Heart right ventricle (tissue), 16 donors: ENCODE results near the gene CXCR5. TPM values are rescaled to one million over a fixed set of nuclear protein-coding genes. Genes with fewer than 3 reads are reported as not detected.
A peak's percentile ranks its signal among the peaks of the same experiment; 100 is the strongest.

ENCODE experiments used
- ATAC-seq, 8 donors: fragments of 200-7000 bp; cut with Tn5 transposase; one replicate each; pipeline ENCODE4 v1.9.1; 2020; ENCODE audit warnings: mild to moderate bottlenecking in 8 of 8, moderate library complexity in 8 of 8, moderate number of reproducible peaks in 1 of 8
- DNase-seq, 2 donors: peaks; one replicate each; pipeline ENCODE4 v3.0.0-alpha.2; 2020
- H3K27ac ChIP-seq, 10 donors: fragments of 200-600 bp; sonication (generic) in 2 of 10; one replicate each; pipeline versions ENCODE4 v1.5.0 to v1.8.0; 2020 to 2022; ENCODE audit warnings: mild to moderate bottlenecking in 3 of 10
- H3K27me3 ChIP-seq, 7 donors: fragments of 200-600 bp; one replicate each; pipeline ENCODE4 v1.8.0; 2021 to 2022; ENCODE audit warnings: mild to moderate bottlenecking in 2 of 7
- H3K36me3 ChIP-seq, 9 donors: fragments of 200-600 bp; sonication (generic) in 1 of 9; one replicate each; pipeline versions ENCODE4 v1.5.0 to v1.8.0; 2020 to 2022; ENCODE audit warnings: mild to moderate bottlenecking in 2 of 9
- H3K4me1 ChIP-seq, 9 donors: fragments of 200-600 bp; sonication (generic) in 1 of 9; one replicate each; pipeline versions ENCODE4 v1.5.0 to v1.8.0; 2020 to 2022; ENCODE audit warnings: mild to moderate bottlenecking in 4 of 9
- H3K4me3 ChIP-seq, 10 donors: fragments of 200-600 bp; sonication (generic) in 2 of 10; one replicate each; pipeline versions ENCODE4 v1.5.0 to v1.8.0; 2020 to 2022; ENCODE audit warnings: mild to moderate bottlenecking in 7 of 10, moderate library complexity in 2 of 10
- H3K9me3 ChIP-seq, 11 donors: fragments of 200-600 bp in 10 of 11; sonication (generic) in 2 of 11; one replicate each; pipeline versions ENCODE4 v1.5.0 to v1.8.0; 2013 to 2022; ENCODE audit warnings: mild to moderate bottlenecking in 2 of 11, control low read depth in 1 of 11, moderate library complexity in 1 of 11
- WGBS, 2 donors: extraction: QIAGEN DNeasy Blood & Tissue Kit; methylation state at CpG; one replicate each; pipeline ENCODE4 v1.1.7; 2013; ENCODE audit warnings: inconsistent platforms in 1 of 2; 5-methylcytosine and 5-hydroxymethylcytosine counted together
- intact Hi-C, 10 donors: fragments of 100-400 bp; cut with DNase I; formaldehyde crosslinking; loops; one replicate each; pipeline versions ENCODE4 v1.11.1 to v1.14.2; 2022
- long read RNA-seq, 3 donors: library from polyadenylated mRNA; unstranded; transcript quantifications; one replicate each; pipeline ENCODE4 v2.0.0, GENCODE V29; 2020 to 2021
- polyA plus RNA-seq, 2 donors: library from polyadenylated mRNA; stranded (reverse); fragments of 200-250 nt; gene quantifications; one replicate each; pipeline ENCODE4 v1.2.3, GENCODE V29; 2013
- total RNA-seq, 10 donors: library from RNA; stranded (reverse); fragmentation: NEBNext Ultra II Directional in 3 of 10; extraction: Animal tissue kit (Norgen Biotek cat#: 25700) in 3 of 10; gene quantifications; one replicate each; pipeline versions ENCODE4 v1.2.1 to v1.2.4, GENCODE V29; 2021 to 2023
- TF ChIP-seq, protein P1 (sequence below), 9 donors: fragments of 200-600 bp; sonication (generic) in 2 of 9; IDR thresholded peaks; one replicate each; pipeline versions ENCODE4 v1.5.0 to v1.8.0; 2021 to 2022; ENCODE audit warnings: antibody characterized with exemption in 9 of 9, mild to moderate bottlenecking in 5 of 9, moderate library complexity in 1 of 9
- donor health status: Arrhythmogenic right ventricular cardiomyopathy.
- donor health status: ischemic (EF 13 %, LVEDD 7.1; RV severe dilation, severe dysfunction).
- donor health status: healthy with polysubstance abuse.
- donor health status: DM: no; HTN: yes; CAD: no.
- donor health status: DM: no; HTN: no; CAD: no.
- donor health status: ischemic (EF 25% LVEDD 6.9; RV normal size, moderate dysfunction).
- donor health status: ischemic (EF 25% LVEDD 5.7; RV mildly dilated, moderate dysfunction).
- donor health status: healthy.
- donor health status: DM: yes; HTN: yes; CAD: no.
- donor health status: Ischemic cardiomyopathy.
- donor health status: ischemic (EF 35%, LVEDD 5.7; RV mildly dilated, moderate dysfunction).
- donor health status: nonischemic (EF 11% LVEDD 7.7; RV severe dilation, severe dysfunction).
- donor health status: DM: yes; HTN: yes; CAD: no.
- donor health status: PGD.
- donor health status: ischemic (EF 29% LVEDD 5.4; RV normal size, mild dysfunction).
- donor health status: nonischemic (EF 23%, LVEDD 6.1; RV moderate dilation, normal function).

The CXCR5 gene, protein sequence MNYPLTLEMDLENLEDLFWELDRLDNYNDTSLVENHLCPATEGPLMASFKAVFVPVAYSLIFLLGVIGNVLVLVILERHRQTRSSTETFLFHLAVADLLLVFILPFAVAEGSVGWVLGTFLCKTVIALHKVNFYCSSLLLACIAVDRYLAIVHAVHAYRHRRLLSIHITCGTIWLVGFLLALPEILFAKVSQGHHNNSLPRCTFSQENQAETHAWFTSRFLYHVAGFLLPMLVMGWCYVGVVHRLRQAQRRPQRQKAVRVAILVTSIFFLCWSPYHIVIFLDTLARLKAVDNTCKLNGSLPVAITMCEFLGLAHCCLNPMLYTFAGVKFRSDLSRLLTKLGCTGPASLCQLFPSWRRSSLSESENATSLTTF
- total RNA-seq (under 1 TPM in 1 of 10 donors, not detected in 9; 0.16 TPM), polyA plus RNA-seq (under 1 TPM; 0.22 to 0.58 TPM)
- long read RNA-seq, donor 1, partial matches to known transcripts = 0 of 1 reads
- long read RNA-seq, donor 1, other reads (novel, unspliced or antisense) = 1 of 1 reads
- long read RNA-seq, donor 2 = 0 reads
- long read RNA-seq, donor 3 = 0 reads

DNA sequence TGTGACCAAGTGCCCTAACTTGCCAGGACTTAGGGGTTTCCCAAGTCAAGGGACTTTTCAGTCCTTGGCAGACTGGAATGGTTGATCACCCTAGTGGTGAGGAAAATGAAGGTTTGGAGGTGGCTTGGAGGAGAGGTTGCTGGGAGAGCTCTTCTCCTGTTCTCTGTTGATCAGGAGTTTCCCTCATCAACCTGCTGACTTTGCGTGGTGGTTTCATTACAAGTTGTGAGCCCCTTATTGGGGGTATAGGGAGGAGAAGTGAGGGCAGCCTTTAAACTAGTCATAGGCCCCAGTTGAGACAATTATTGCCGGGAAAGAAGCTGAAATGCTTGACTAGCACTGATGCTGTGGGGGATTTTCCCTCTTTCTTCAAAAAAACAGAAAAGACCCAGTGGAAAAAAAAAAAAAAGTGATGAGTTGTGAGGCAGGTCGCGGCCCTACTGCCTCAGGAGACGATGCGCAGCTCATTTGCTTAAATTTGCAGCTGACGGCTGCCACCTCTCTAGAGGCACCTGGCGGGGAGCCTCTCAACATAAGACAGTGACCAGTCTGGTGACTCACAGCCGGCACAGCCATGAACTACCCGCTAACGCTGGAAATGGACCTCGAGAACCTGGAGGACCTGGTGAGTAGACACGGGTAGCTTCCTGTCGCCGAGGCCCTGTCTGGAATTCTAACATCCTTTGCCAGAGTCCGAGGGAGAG is at the start of gene CXCR5:
CXCR5 (plus strand) TSS at position 525 of the 704 bp plus-strand sequence; CDS start at position 575, 50 bp downstream.
- Histone ChIP-seq H3K27me3 (no peaks in the 10 kb centered on the region), H3K36me3 (no peaks in the 10 kb centered on the region), H3K4me3 (peak within 1 kb of the TSS in 1 of 10 donors; percentile 5), H3K4me1 (peaks cover 7 to 20% (median 12%) of the 10 kb centered on the region in 9 donors), H3K27ac (peak within 1 kb of the TSS in 1 of 10 donors; percentile 8), H3K9me3 (no peaks in the 10 kb centered on the region)
- intact Hi-C loops = no loop called here
- WGBS, 2 donors = 70 to 72% methylated on average over 16 of the region's 16 CpGs
- no peak for DNase-seq
- TF ChIP-seq, protein P1, sequence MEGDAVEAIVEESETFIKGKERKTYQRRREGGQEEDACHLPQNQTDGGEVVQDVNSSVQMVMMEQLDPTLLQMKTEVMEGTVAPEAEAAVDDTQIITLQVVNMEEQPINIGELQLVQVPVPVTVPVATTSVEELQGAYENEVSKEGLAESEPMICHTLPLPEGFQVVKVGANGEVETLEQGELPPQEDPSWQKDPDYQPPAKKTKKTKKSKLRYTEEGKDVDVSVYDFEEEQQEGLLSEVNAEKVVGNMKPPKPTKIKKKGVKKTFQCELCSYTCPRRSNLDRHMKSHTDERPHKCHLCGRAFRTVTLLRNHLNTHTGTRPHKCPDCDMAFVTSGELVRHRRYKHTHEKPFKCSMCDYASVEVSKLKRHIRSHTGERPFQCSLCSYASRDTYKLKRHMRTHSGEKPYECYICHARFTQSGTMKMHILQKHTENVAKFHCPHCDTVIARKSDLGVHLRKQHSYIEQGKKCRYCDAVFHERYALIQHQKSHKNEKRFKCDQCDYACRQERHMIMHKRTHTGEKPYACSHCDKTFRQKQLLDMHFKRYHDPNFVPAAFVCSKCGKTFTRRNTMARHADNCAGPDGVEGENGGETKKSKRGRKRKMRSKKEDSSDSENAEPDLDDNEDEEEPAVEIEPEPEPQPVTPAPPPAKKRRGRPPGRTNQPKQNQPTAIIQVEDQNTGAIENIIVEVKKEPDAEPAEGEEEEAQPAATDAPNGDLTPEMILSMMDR (IDR thresholded peaks at IDR 0.05) = no peak
- ATAC-seq = no peak

DNA sequence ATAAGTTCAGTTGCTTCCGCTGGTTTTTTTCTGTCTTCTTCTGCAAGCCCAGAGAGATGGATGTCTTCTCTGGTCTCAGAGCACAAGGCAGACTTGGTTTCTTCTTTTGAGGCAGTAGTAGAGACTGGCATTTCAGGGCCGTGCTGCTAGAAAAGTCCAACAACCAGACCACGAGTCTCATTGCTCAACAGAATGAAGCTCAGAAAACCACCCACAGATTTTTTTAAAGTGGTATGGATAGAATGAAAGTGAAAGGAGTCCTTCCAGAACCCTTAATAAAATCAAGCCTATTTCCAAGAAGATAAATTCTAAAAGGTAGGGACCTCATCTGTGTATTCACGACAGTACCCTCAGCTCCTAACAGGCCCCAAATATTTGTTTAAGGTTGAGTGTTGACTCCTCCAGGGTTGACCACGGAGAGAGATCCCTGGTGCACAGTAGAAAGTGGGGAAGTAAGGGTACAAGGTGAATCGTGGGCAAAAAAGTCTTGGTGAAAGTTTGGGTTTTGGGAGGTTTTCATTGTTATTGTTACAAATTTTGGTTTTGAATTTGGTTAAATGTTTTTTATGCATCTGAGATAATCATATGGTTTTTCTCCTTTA is 49.2 kb upstream of the CXCR5 start:
- TF ChIP-seq, protein P1 (IDR thresholded peaks at IDR 0.05) = no peak
- Histone ChIP-seq H3K4me1 (peaks cover 0 to 9% (median 0%) of the 10 kb centered on the region in 9 donors), H3K4me3 (no peak overlapping the region), H3K27ac (peak overlapping the region in 1 of 10 donors; percentile 28), H3K9me3 (no peaks in the 10 kb centered on the region), H3K27me3 (no peaks in the 10 kb centered on the region), H3K36me3 (no peaks in the 10 kb centered on the region)
- ATAC-seq = no peak
- WGBS, 2 donors = 77 to 79% methylated on average over 6 of the region's 6 CpGs
- intact Hi-C loops = loop anchor here in 1 of 10 donors (5.0 kb wide), 1 partner anchor 58 kb away; no protein-coding TSS in a partner anchor
- no peak for DNase-seq

DNA sequence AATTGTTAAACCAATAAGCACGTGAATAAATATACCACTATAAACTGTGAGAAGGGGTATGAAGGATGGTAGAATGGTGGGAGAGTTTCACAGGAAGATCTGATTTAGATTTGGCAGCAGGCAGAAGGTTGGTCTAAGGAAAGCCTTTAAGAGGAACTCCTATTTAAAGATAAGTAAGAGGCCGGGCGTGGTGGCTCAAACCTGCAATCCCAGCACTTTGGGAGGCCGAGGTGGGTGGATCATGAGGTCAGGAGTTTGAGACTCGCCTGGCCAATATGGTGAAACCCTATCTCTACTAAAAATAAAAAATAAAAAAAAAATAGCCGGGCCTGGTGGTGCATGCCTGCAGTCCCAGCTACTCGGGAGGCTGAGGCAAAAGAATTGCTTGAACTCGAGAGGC is 45.8 kb upstream of the CXCR5 start:
- ATAC-seq (no peak), DNase-seq (no peak)
- H3K27ac ChIP-seq = no peak overlapping the region
- TF ChIP-seq, protein P1 (IDR thresholded peaks at IDR 0.05) = no peak
- H3K27me3 ChIP-seq = no peaks in the 10 kb centered on the region
- 83 to 89% methylated on average over 8 of the region's 8 CpGs for WGBS, 2 donors
- no peaks in the 10 kb centered on the region for H3K9me3 ChIP-seq
- no peak overlapping the region for H3K4me3 ChIP-seq
- intact Hi-C loops = no loop called here
- no peaks in the 10 kb centered on the region for H3K36me3 ChIP-seq
- peaks cover 0 to 9% (median 0%) of the 10 kb centered on the region in 9 donors for H3K4me1 ChIP-seq
